Measurements from ENCODE around the gene ZNF536.

DNA sequence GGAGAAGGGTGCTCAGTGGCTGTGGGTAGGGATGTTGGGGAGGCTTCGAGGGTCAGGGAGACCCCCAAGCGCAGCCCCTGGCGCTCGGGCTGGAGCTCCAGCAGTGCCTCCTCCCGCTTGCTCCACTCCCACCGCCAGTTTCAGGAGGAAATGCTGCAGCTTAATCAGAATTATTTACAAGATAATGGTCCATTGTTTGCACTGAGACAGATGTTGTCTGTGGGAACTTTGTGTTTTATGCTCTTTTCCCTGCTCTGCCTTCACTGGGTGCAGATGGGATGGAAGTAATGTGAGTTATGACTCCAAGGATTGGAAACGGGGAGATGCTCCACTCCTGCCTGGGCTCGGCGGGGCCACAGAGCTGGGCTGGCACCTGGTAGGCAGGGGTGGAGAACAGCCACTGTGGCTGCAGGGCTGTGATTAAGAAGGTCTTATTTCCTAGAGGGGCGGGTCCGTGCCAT is 192.4 kb downstream of the ZNF536 start:
- TF ChIP-seq, protein P1, sequence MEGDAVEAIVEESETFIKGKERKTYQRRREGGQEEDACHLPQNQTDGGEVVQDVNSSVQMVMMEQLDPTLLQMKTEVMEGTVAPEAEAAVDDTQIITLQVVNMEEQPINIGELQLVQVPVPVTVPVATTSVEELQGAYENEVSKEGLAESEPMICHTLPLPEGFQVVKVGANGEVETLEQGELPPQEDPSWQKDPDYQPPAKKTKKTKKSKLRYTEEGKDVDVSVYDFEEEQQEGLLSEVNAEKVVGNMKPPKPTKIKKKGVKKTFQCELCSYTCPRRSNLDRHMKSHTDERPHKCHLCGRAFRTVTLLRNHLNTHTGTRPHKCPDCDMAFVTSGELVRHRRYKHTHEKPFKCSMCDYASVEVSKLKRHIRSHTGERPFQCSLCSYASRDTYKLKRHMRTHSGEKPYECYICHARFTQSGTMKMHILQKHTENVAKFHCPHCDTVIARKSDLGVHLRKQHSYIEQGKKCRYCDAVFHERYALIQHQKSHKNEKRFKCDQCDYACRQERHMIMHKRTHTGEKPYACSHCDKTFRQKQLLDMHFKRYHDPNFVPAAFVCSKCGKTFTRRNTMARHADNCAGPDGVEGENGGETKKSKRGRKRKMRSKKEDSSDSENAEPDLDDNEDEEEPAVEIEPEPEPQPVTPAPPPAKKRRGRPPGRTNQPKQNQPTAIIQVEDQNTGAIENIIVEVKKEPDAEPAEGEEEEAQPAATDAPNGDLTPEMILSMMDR (IDR thresholded peaks at IDR 0.05): no peak
- no peak for TF ChIP-seq EZH2 (IDR thresholded peaks at IDR 0.05; ENCODE audit: borderline replicate concordance, insufficient read depth, low read depth, low read length, poor library complexity, severe bottlenecking)

Measured in B cell (primary cell).